GM12878 (cell line): ENCODE data around the gene SPATS2L.

Source experiments
- BCLAF1 ChIP-seq: fragments of 450-650 bp; IDR thresholded peaks from 2 replicates; pipeline ENCODE4 v1.6.1; 2017; ENCODE audit warnings: antibody characterized with exemption, mild to moderate bottlenecking, moderate library complexity
- CHD2 ChIP-seq: IDR thresholded peaks from 2 replicates; pipeline ENCODE4 v1.6.1; 2011; ENCODE audit warnings: low read depth, low read length, improper control_type of control experiment, borderline replicate concordance
- CTCF ChIP-seq, 3 experiments: IDR thresholded peaks in 2 of 3; conservative IDR thresholded peaks in 1 of 3; 2 replicates each; pipeline ENCODE4 v1.5.1; 2011; ENCODE audit warnings: low read depth in 3 of 3, low read length in 3 of 3, mild to moderate bottlenecking in 3 of 3, control low read depth in 2 of 3, moderate library complexity in 2 of 3, inconsistent platforms in 1 of 3, mixed read lengths in 1 of 3; ENCODE audit not compliant: control insufficient read depth in 2 of 3, insufficient read depth in 1 of 3; ENCODE audit errors: extremely low read depth in 1 of 3
- EGR1 ChIP-seq, 2 experiments: IDR thresholded peaks; 1 replicate in 1 of 2; 2 replicates in 1 of 2; pipeline ENCODE4 v1.6.1; 2011 to 2012; ENCODE audit warnings: low read depth in 2 of 2, low read length in 2 of 2, borderline replicate concordance in 1 of 2, mild to moderate bottlenecking in 1 of 2, moderate library complexity in 1 of 2
- EP300 ChIP-seq, 2 experiments: fragments of 150-350 bp in 1 of 2; IDR thresholded peaks; 2 replicates each; pipeline ENCODE4 v1.6.1; 2011 to 2012; ENCODE audit warnings: low read depth in 2 of 2, low read length in 2 of 2, borderline replicate concordance in 1 of 2, improper control_type of control experiment in 1 of 2, inconsistent platforms in 1 of 2; ENCODE audit not compliant: control insufficient read depth in 1 of 2
- GABPA ChIP-seq: IDR thresholded peaks from 2 replicates; pipeline ENCODE4 v1.6.1; 2014; ENCODE audit warnings: antibody characterized with exemption, low read depth, mild to moderate bottlenecking, inconsistent platforms
- JUNB ChIP-seq: IDR thresholded peaks from 2 replicates; pipeline ENCODE4 v1.6.1; 2016; ENCODE audit warnings: antibody characterized with exemption, mild to moderate bottlenecking
- NFIC ChIP-seq: IDR thresholded peaks from 2 replicates; pipeline ENCODE4 v1.6.1; 2012; ENCODE audit warnings: low read depth, mild to moderate bottlenecking, inconsistent platforms, low read length, moderate library complexity
- POLR2A ChIP-seq: IDR thresholded peaks from 2 replicates; pipeline ENCODE4 v1.6.1; 2011; ENCODE audit warnings: low read depth, mild to moderate bottlenecking, low read length
- POLR2AphosphoS2 ChIP-seq: IDR thresholded peaks from 2 replicates; pipeline ENCODE4 v1.6.1; 2011; ENCODE audit warnings: low read depth, mild to moderate bottlenecking, low read length, improper control_type of control experiment, moderate library complexity
- SMAD1 ChIP-seq: fragments of 450-650 bp; IDR thresholded peaks from 2 replicates; pipeline ENCODE4 v1.6.1; 2018; ENCODE audit warnings: mild to moderate bottlenecking, low read depth; ENCODE audit not compliant: partially characterized antibody
- USF1 ChIP-seq: IDR thresholded peaks from 2 replicates; pipeline ENCODE4 v1.6.1; 2011; ENCODE audit warnings: borderline replicate concordance, low read depth, mild to moderate bottlenecking, moderate library complexity, mixed read lengths, low read length; ENCODE audit not compliant: insufficient read depth; ENCODE audit errors: extremely low read length
- TF ChIP-seq, protein P1 (sequence below): fragments of 450-650 bp; IDR thresholded peaks from 2 replicates; pipeline ENCODE4 v1.6.1; 2016; ENCODE audit warnings: mild to moderate bottlenecking, moderate library complexity, borderline replicate concordance

- TF ChIP-seq POLR2A, result no peak
- no peak for TF ChIP-seq NFIC
- no peak for TF ChIP-seq CHD2
- no peak for TF ChIP-seq EP300 (IDR thresholded peaks at IDR 0.05; ENCODE audit: borderline replicate concordance in 1 of 2, control insufficient read depth in 1 of 2, low read depth in 2 of 2, low read length in 2 of 2)
- no peak for TF ChIP-seq BCLAF1
- TF ChIP-seq EGR1 (IDR thresholded peaks at IDR 0.05; ENCODE audit: borderline replicate concordance in 1 of 2, low read depth in 2 of 2, low read length in 2 of 2), result no peak
- TF ChIP-seq SMAD1, result no peak
- no peak for TF ChIP-seq GABPA
- no peak for TF ChIP-seq CTCF (IDR thresholded peaks at IDR 0.05 in 2 of 3, conservative IDR thresholded peaks at IDR 0.05 in 1 of 3; ENCODE audit: control insufficient read depth in 2 of 3, extremely low read depth in 1 of 3, insufficient read depth in 1 of 3, low read depth in 3 of 3, low read length in 3 of 3)
- no peak for TF ChIP-seq USF1
- TF ChIP-seq JUNB, result no peak
- no peak for TF ChIP-seq POLR2AphosphoS2
- TF ChIP-seq, protein P1, sequence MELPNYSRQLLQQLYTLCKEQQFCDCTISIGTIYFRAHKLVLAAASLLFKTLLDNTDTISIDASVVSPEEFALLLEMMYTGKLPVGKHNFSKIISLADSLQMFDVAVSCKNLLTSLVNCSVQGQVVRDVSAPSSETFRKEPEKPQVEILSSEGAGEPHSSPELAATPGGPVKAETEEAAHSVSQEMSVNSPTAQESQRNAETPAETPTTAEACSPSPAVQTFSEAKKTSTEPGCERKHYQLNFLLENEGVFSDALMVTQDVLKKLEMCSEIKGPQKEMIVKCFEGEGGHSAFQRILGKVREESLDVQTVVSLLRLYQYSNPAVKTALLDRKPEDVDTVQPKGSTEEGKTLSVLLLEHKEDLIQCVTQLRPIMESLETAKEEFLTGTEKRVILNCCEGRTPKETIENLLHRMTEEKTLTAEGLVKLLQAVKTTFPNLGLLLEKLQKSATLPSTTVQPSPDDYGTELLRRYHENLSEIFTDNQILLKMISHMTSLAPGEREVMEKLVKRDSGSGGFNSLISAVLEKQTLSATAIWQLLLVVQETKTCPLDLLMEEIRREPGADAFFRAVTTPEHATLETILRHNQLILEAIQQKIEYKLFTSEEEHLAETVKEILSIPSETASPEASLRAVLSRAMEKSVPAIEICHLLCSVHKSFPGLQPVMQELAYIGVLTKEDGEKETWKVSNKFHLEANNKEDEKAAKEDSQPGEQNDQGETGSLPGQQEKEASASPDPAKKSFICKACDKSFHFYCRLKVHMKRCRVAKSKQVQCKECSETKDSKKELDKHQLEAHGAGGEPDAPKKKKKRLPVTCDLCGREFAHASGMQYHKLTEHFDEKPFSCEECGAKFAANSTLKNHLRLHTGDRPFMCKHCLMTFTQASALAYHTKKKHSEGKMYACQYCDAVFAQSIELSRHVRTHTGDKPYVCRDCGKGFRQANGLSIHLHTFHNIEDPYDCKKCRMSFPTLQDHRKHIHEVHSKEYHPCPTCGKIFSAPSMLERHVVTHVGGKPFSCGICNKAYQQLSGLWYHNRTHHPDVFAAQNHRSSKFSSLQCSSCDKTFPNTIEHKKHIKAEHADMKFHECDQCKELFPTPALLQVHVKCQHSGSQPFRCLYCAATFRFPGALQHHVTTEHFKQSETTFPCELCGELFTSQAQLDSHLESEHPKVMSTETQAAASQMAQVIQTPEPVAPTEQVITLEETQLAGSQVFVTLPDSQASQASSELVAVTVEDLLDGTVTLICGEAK, result no peak
These were observed 58.1 kb downstream of the SPATS2L start for GRCh38 chr2:200364620-200365019.
